Measurements from ENCODE around the gene MTCL1. TPM values are rescaled to one million over a fixed set of nuclear protein-coding genes. Genes with fewer than 3 reads are reported as not detected.

The MTCL1 gene
- total RNA-seq, 5 donors from 2014 or later (not counting 1 experiment from before 2014, with no cell fraction given) = 0.40 to 0.98 (median 0.83) TPM

GRCh38 chr18:8794156-8794933, 89.0 kb downstream of the MTCL1 start:
- WGBS (ENCODE audit: insufficient coverage) = 95% methylated on average over 11 of the region's 12 CpGs
- no peak for ATAC-seq (replicated peaks in 1 of 4)
- H3K27ac ChIP-seq (ENCODE audit: low read length) = no peak overlapping the region
- POLR2A ChIA-PET = no interaction called here
- peaks cover 6% of the 10 kb centered on the region in 2 experiments for H3K4me1 ChIP-seq (ENCODE audit: control insufficient read depth in 1 of 2, extremely low read depth in 1 of 2, insufficient read depth in 2 of 2, low read length in 2 of 2)
- no peak for DNase-seq
- no peaks in the 10 kb centered on the region for H3K36me3 Mint-ChIP-seq
- no peaks in the 10 kb centered on the region for H3K36me3 ChIP-seq (ENCODE audit: control insufficient read depth in 2 of 2, extremely low read depth in 1 of 2, insufficient read depth in 1 of 2, low read length in 1 of 2)
- no peak overlapping the region for H3K4me3 ChIP-seq (ENCODE audit: control insufficient read depth in 1 of 2, extremely low read depth in 1 of 2, low read length in 1 of 2)
- no peaks in the 10 kb centered on the region for H3K9me3 Mint-ChIP-seq
- H3K27me3 Mint-ChIP-seq = peaks cover 3 to 7% of the 10 kb centered on the region in 2 donors
- H3K27ac Mint-ChIP-seq = no peak overlapping the region
- CTCF ChIA-PET = no interaction called here
- no peak overlapping the region for H3K4me3 Mint-ChIP-seq
- H3K4me1 Mint-ChIP-seq = peaks cover 4 to 10% (median 9%) of the 10 kb centered on the region in 3 donors
- H3K27me3 ChIP-seq (replicated peaks in 1 of 2; ENCODE audit: control insufficient read depth in 2 of 2, extremely low read depth in 1 of 2, insufficient read depth in 2 of 2, low read length in 1 of 2) = peaks cover 0 to 11% of the 10 kb centered on the region in 2 experiments
- no peaks in the 10 kb centered on the region for H3K9me3 ChIP-seq

- ChIA-PET POLR2A (no interaction called here), CTCF (no interaction called here)
- no peaks in the 10 kb centered on the region for H3K36me3 ChIP-seq (ENCODE audit: control insufficient read depth in 2 of 2, extremely low read depth in 1 of 2, insufficient read depth in 1 of 2, low read length in 1 of 2)
- H3K27ac Mint-ChIP-seq = no peak overlapping the region
- peaks cover 2 to 6% of the 10 kb centered on the region in 2 donors for H3K27me3 Mint-ChIP-seq
- no peaks in the 10 kb centered on the region for H3K9me3 Mint-ChIP-seq
- H3K36me3 Mint-ChIP-seq = no peaks in the 10 kb centered on the region
- DNase-seq = no peak
- H3K27ac ChIP-seq (ENCODE audit: low read length) = no peak overlapping the region
- H3K4me1 Mint-ChIP-seq = peaks cover 4 to 10% (median 9%) of the 10 kb centered on the region in 3 donors
- 70% methylated on average over 2 of the region's 7 CpGs for WGBS (ENCODE audit: insufficient coverage)
- H3K4me3 Mint-ChIP-seq = no peak overlapping the region
- H3K27me3 ChIP-seq (replicated peaks in 1 of 2; ENCODE audit: control insufficient read depth in 2 of 2, extremely low read depth in 1 of 2, insufficient read depth in 2 of 2, low read length in 1 of 2) = peaks cover 0 to 14% of the 10 kb centered on the region in 2 experiments
- no peaks in the 10 kb centered on the region for H3K9me3 ChIP-seq
- H3K4me1 ChIP-seq (ENCODE audit: control insufficient read depth in 1 of 2, extremely low read depth in 1 of 2, insufficient read depth in 2 of 2, low read length in 2 of 2) = peaks cover 6% of the 10 kb centered on the region in 2 experiments
- ATAC-seq (replicated peaks in 1 of 4) = no peak
- no peak overlapping the region for H3K4me3 ChIP-seq (ENCODE audit: control insufficient read depth in 1 of 2, extremely low read depth in 1 of 2, low read length in 1 of 2)
Observed at GRCh38 chr18:8794934-8795280, 89.6 kb downstream of the MTCL1 start.

- Histone ChIP-seq H3K27ac (ENCODE audit: low read length) (no peak overlapping the region), H3K4me3 (ENCODE audit: control insufficient read depth in 1 of 2, extremely low read depth in 1 of 2, low read length in 1 of 2) (no peak overlapping the region), H3K4me1 (ENCODE audit: control insufficient read depth in 1 of 2, extremely low read depth in 1 of 2, insufficient read depth in 2 of 2, low read length in 2 of 2) (peaks cover 6% of the 10 kb centered on the region in 2 experiments), H3K9me3 (no peaks in the 10 kb centered on the region), H3K36me3 (ENCODE audit: control insufficient read depth in 2 of 2, extremely low read depth in 1 of 2, insufficient read depth in 1 of 2, low read length in 1 of 2) (no peaks in the 10 kb centered on the region), H3K27me3 (replicated peaks in 1 of 2; ENCODE audit: control insufficient read depth in 2 of 2, extremely low read depth in 1 of 2, insufficient read depth in 2 of 2, low read length in 1 of 2) (peaks cover 0 to 16% of the 10 kb centered on the region in 2 experiments)
- WGBS (ENCODE audit: insufficient coverage) = 0% methylated on average over 1 of the region's 10 CpGs
- peaks cover 2 to 6% of the 10 kb centered on the region in 2 donors for H3K27me3 Mint-ChIP-seq
- H3K9me3 Mint-ChIP-seq = no peaks in the 10 kb centered on the region
- DNase-seq = no peak
- no peak overlapping the region for H3K27ac Mint-ChIP-seq
- ChIA-PET CTCF (no interaction called here), POLR2A (no interaction called here)
- H3K4me1 Mint-ChIP-seq = peaks cover 4 to 10% (median 9%) of the 10 kb centered on the region in 3 donors
- H3K36me3 Mint-ChIP-seq = no peaks in the 10 kb centered on the region
- peak in 1 of 4 experiments; percentile 36 for ATAC-seq (replicated peaks in 1 of 4)
- no peak overlapping the region for H3K4me3 Mint-ChIP-seq
Observed at GRCh38 chr18:8795586-8796325, 90.4 kb downstream of the MTCL1 start.

DNA sequence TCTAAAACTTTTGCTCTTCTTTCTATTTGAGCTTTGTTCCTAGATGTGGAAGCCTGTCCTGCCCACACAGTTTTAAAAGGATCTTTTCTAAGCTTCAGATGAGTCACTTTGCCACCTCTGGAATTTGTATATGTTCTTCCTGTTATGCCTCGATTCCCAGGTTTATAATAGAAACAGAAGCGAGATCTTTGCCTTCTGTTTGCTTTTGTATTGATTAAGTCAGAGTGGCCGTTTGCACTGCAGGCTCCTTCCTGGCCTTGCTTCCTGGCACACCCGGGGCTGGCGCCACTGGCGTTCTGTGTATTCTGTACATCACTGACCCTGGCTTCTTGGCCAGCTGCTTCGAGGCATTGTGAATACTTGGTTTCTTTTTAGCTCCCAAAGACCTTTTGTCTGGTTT, 91.8 kb downstream of the MTCL1 start:
- Histone ChIP-seq H3K36me3 (ENCODE audit: control insufficient read depth in 2 of 2, extremely low read depth in 1 of 2, insufficient read depth in 1 of 2, low read length in 1 of 2) (no peaks in the 10 kb centered on the region), H3K9me3 (no peaks in the 10 kb centered on the region), H3K4me1 (ENCODE audit: control insufficient read depth in 1 of 2, extremely low read depth in 1 of 2, insufficient read depth in 2 of 2, low read length in 2 of 2) (peaks cover 6% of the 10 kb centered on the region in 2 experiments), H3K27ac (ENCODE audit: low read length) (no peak overlapping the region), H3K4me3 (ENCODE audit: control insufficient read depth in 1 of 2, extremely low read depth in 1 of 2, low read length in 1 of 2) (no peak overlapping the region), H3K27me3 (replicated peaks in 1 of 2; ENCODE audit: control insufficient read depth in 2 of 2, extremely low read depth in 1 of 2, insufficient read depth in 2 of 2, low read length in 1 of 2) (peaks cover 0 to 14% of the 10 kb centered on the region in 2 experiments)
- H3K9me3 Mint-ChIP-seq = no peaks in the 10 kb centered on the region
- 79% methylated on average over 4 of the region's 7 CpGs for WGBS (ENCODE audit: insufficient coverage)
- H3K4me1 Mint-ChIP-seq = peaks cover 4 to 10% (median 9%) of the 10 kb centered on the region in 3 donors
- ChIA-PET POLR2A (no interaction called here), CTCF (interaction anchor here in 1 of 2 donors (1.3 kb wide), 1 partner anchor 101 kb away, joined by 3 read pairs; no protein-coding TSS in a partner anchor)
- no peak overlapping the region for H3K27ac Mint-ChIP-seq
- ATAC-seq (replicated peaks in 1 of 4) = no peak
- peaks cover 2 to 6% of the 10 kb centered on the region in 2 donors for H3K27me3 Mint-ChIP-seq
- H3K36me3 Mint-ChIP-seq = no peaks in the 10 kb centered on the region
- no peak overlapping the region for H3K4me3 Mint-ChIP-seq
- no peak for DNase-seq

GRCh38 chr18:8799001-8799400, 93.6 kb downstream of the MTCL1 start:
- Histone ChIP-seq H3K36me3 (ENCODE audit: control insufficient read depth in 2 of 2, extremely low read depth in 1 of 2, insufficient read depth in 1 of 2, low read length in 1 of 2) (no peaks in the 10 kb centered on the region), H3K27me3 (replicated peaks in 1 of 2; ENCODE audit: control insufficient read depth in 2 of 2, extremely low read depth in 1 of 2, insufficient read depth in 2 of 2, low read length in 1 of 2) (peaks cover 0 to 14% of the 10 kb centered on the region in 2 experiments), H3K4me3 (ENCODE audit: control insufficient read depth in 1 of 2, extremely low read depth in 1 of 2, low read length in 1 of 2) (no peak overlapping the region), H3K27ac (ENCODE audit: low read length) (no peak overlapping the region), H3K9me3 (no peaks in the 10 kb centered on the region), H3K4me1 (ENCODE audit: control insufficient read depth in 1 of 2, extremely low read depth in 1 of 2, insufficient read depth in 2 of 2, low read length in 2 of 2) (peaks cover 6% of the 10 kb centered on the region in 2 experiments)
- Mint-ChIP-seq H3K27ac (no peak overlapping the region), H3K4me3 (no peak overlapping the region), H3K4me1 (peaks cover 4 to 10% (median 9%) of the 10 kb centered on the region in 3 donors), H3K36me3 (no peaks in the 10 kb centered on the region), H3K27me3 (peaks cover 2 to 6% of the 10 kb centered on the region in 2 donors), H3K9me3 (no peaks in the 10 kb centered on the region)
- ATAC-seq (replicated peaks in 1 of 4) (no peak), DNase-seq (no peak)
- POLR2A ChIA-PET = no interaction called here
- WGBS (ENCODE audit: insufficient coverage) = 70% methylated on average over 10 of the region's 11 CpGs
- CTCF ChIA-PET = no interaction called here

DNA sequence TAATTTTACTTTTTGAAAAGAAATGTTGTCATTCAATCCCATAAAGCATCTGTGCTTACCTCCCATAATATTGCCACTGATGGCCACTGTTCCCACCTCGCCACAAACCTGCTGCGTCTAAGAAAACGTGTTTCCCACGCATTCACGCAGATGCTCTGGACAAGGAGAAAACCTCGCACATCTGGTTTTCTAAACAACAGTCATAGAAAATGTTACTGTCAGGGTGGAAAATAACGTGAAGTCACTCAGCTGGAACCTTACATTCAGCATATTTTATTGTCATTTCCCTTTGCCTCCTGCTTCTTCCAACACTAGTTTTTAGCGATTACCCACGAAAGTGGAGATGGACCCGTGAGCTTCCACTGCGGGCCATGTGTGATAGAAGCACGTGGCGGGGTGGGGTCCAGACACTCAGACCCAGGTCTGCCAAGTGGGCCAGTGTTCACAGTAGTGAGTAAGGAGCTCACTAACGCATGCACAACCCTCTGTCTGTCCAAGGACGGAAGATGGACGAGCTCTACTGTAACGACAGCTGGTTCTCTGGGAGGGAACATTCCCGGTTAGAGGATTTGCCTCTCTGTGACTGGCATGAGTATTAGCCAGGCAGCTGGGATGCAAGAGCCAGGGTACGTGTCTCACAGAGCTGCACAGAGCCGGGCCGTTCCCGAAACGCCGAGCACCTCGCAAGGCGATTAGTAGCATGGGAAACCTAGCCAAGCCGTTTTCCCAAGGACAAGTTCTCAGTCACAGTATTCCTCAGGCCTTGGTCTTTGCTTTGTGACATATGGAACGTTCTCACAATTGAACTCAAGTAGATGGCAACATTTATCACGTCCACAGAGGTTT, 94.5 kb downstream of the MTCL1 start:
- Histone ChIP-seq H3K4me1 (ENCODE audit: control insufficient read depth in 1 of 2, extremely low read depth in 1 of 2, insufficient read depth in 2 of 2, low read length in 2 of 2) (peaks cover 6% of the 10 kb centered on the region in 2 experiments), H3K9me3 (no peaks in the 10 kb centered on the region), H3K36me3 (ENCODE audit: control insufficient read depth in 2 of 2, extremely low read depth in 1 of 2, insufficient read depth in 1 of 2, low read length in 1 of 2) (no peaks in the 10 kb centered on the region), H3K27ac (ENCODE audit: low read length) (no peak overlapping the region), H3K27me3 (replicated peaks in 1 of 2; ENCODE audit: control insufficient read depth in 2 of 2, extremely low read depth in 1 of 2, insufficient read depth in 2 of 2, low read length in 1 of 2) (peaks cover 0 to 11% of the 10 kb centered on the region in 2 experiments), H3K4me3 (ENCODE audit: control insufficient read depth in 1 of 2, extremely low read depth in 1 of 2, low read length in 1 of 2) (no peak overlapping the region)
- Mint-ChIP-seq H3K4me3 (no peak overlapping the region), H3K36me3 (no peaks in the 10 kb centered on the region), H3K9me3 (no peaks in the 10 kb centered on the region), H3K27me3 (peaks cover 2 to 6% of the 10 kb centered on the region in 2 donors), H3K4me1 (peaks cover 4 to 10% (median 9%) of the 10 kb centered on the region in 3 donors), H3K27ac (no peak overlapping the region)
- no peak for ATAC-seq (replicated peaks in 1 of 4)
- POLR2A ChIA-PET = interaction anchor here (0.6 kb wide), 2 partner anchors 9 to 200 kb away, joined by 3 to 6 read pairs; no protein-coding TSS in a partner anchor
- 83% methylated on average over 21 of the region's 29 CpGs for WGBS (ENCODE audit: insufficient coverage)
- CTCF ChIA-PET = interaction anchor here in 1 of 2 donors (0.6 kb wide), 1 partner anchor 197 kb away, joined by 4 read pairs; no protein-coding TSS in a partner anchor
- DNase-seq = no peak

Data from T-cell (primary cell).